KMS-11 (cell line): ENCODE data around the gene GRIA4.

ENCODE experiments used
- H2AFZ ChIP-seq: fragments of 200-600 bp; sonication (generic); 2 replicates; pipeline ENCODE4 v1.6.1; 2016; ENCODE audit warnings: antibody characterized with exemption, mixed run types, low read depth
- H3K27ac ChIP-seq: fragments of 200-600 bp; sonication (generic); 2 replicates; pipeline ENCODE4 v1.6.1; 2016; ENCODE audit warnings: mild to moderate bottlenecking, mixed run types
- H3K27me3 ChIP-seq: fragments of 200-600 bp; sonication (generic); 2 replicates; pipeline ENCODE4 v1.6.1; 2017; ENCODE audit warnings: mild to moderate bottlenecking, low read depth, mixed run types, moderate library complexity; ENCODE audit not compliant: insufficient read depth
- H3K36me3 ChIP-seq: fragments of 200-600 bp; sonication (generic); 2 replicates; pipeline ENCODE4 v1.6.1; 2017; ENCODE audit warnings: mild to moderate bottlenecking, mixed run types; ENCODE audit not compliant: insufficient read depth
- H3K4me1 ChIP-seq: fragments of 200-600 bp; sonication (generic); 2 replicates; pipeline ENCODE4 v1.6.1; 2016; ENCODE audit warnings: mild to moderate bottlenecking, low read depth, mixed run types; ENCODE audit not compliant: poor library complexity, severe bottlenecking
- H3K4me2 ChIP-seq: fragments of 200-600 bp; sonication (generic); 2 replicates; pipeline ENCODE4 v1.7.0; 2016; ENCODE audit warnings: mild to moderate bottlenecking, mixed run types
- H3K4me3 ChIP-seq: fragments of 200-600 bp; sonication (generic); IDR thresholded peaks from 2 replicates; pipeline ENCODE4 v1.6.1; 2017; ENCODE audit warnings: low read depth, low read length, mixed read lengths; ENCODE audit not compliant: insufficient read depth
- H3K79me2 ChIP-seq: fragments of 200-600 bp; sonication (generic); 2 replicates; pipeline ENCODE4 v1.6.1; 2016; ENCODE audit warnings: low read depth, mixed run types; ENCODE audit not compliant: insufficient read depth
- H3K9ac ChIP-seq: fragments of 200-600 bp; sonication (generic); 2 replicates; pipeline ENCODE4 v1.6.1; 2016; ENCODE audit warnings: mild to moderate bottlenecking, mixed run types
- H4K20me1 ChIP-seq: fragments of 200-600 bp; sonication (generic); 2 replicates; pipeline ENCODE4 v1.6.1; 2016; ENCODE audit warnings: mild to moderate bottlenecking, mixed run types; ENCODE audit not compliant: insufficient read depth
- CTCF ChIP-seq: fragments of 200-600 bp; sonication (generic); conservative IDR thresholded peaks from 2 replicates; pipeline ENCODE4 v1.6.1; 2017; ENCODE audit warnings: low read depth, mild to moderate bottlenecking, antibody characterized with exemption, low read length, moderate library complexity, mixed read lengths

GRIA4 gene

GRCh38 chr11:105858841-105859240, 249.0 kb downstream of the GRIA4 start:
- TF ChIP-seq CTCF, result no peak
- no peak overlapping the region for H3K9ac ChIP-seq
- H3K27me3 ChIP-seq, result no peaks in the 10 kb centered on the region

GRCh38 chr11:105860105-105860504, 250.2 kb downstream of the GRIA4 start:
- no peak for TF ChIP-seq CTCF
- Histone ChIP-seq H3K27ac (no peak overlapping the region), H3K4me2 (no peak overlapping the region), H3K4me3 (no peak overlapping the region), H4K20me1 (no peaks in the 10 kb centered on the region), H3K79me2 (no peaks in the 10 kb centered on the region), H3K4me1 (no peaks in the 10 kb centered on the region), H3K36me3 (no peaks in the 10 kb centered on the region), H2AFZ (no peak overlapping the region), H3K9ac (no peak overlapping the region), H3K27me3 (no peaks in the 10 kb centered on the region)

More at GRCh38 chr11:105858841-105859240, 249.0 kb downstream of the GRIA4 start:
- no peaks in the 10 kb centered on the region for H3K4me1 ChIP-seq
- no peaks in the 10 kb centered on the region for H3K36me3 ChIP-seq
- no peaks in the 10 kb centered on the region for H3K79me2 ChIP-seq
- H3K27ac ChIP-seq, result no peak overlapping the region
- H3K4me2 ChIP-seq, result no peak overlapping the region
- no peak overlapping the region for H2AFZ ChIP-seq
- no peaks in the 10 kb centered on the region for H4K20me1 ChIP-seq
- no peak overlapping the region for H3K4me3 ChIP-seq

GRCh38 chr11:105861225-105861624, 251.4 kb downstream of the GRIA4 start:
- H3K79me2 ChIP-seq, result no peaks in the 10 kb centered on the region
- no peak overlapping the region for H3K9ac ChIP-seq
- H3K4me1 ChIP-seq, result no peaks in the 10 kb centered on the region
- no peaks in the 10 kb centered on the region for H3K36me3 ChIP-seq
- no peak overlapping the region for H2AFZ ChIP-seq
- no peak for TF ChIP-seq CTCF
- no peaks in the 10 kb centered on the region for H3K27me3 ChIP-seq
- H3K4me2 ChIP-seq, result no peak overlapping the region
- no peak overlapping the region for H3K27ac ChIP-seq
- no peaks in the 10 kb centered on the region for H4K20me1 ChIP-seq
- H3K4me3 ChIP-seq, result no peak overlapping the region

GRCh38 chr11:105862736-105863367, 253.0 kb downstream of the GRIA4 start:
- TF ChIP-seq CTCF, result peak; percentile 49; the same call in 1 of the 2 replicates
- Histone ChIP-seq H3K27ac (no peak overlapping the region), H3K4me1 (no peaks in the 10 kb centered on the region), H4K20me1 (no peaks in the 10 kb centered on the region), H3K27me3 (no peaks in the 10 kb centered on the region), H3K4me2 (no peak overlapping the region), H3K79me2 (no peaks in the 10 kb centered on the region), H3K4me3 (no peak overlapping the region), H2AFZ (no peak overlapping the region), H3K9ac (no peak overlapping the region), H3K36me3 (no peaks in the 10 kb centered on the region)
